HG03095 (cell line): ENCODE data around the gene PABPC1L.
A peak's percentile ranks its signal among the peaks of the same experiment; 100 is the strongest.

Experiments
- ATAC-seq: cut with Tn5 transposase; IDR thresholded peaks from one replicate; pipeline ENCODE4 v1.9.1; 2021; ENCODE audit warnings: moderate library complexity; ENCODE audit not compliant: unreplicated experiment

PABPC1L gene

DNA sequence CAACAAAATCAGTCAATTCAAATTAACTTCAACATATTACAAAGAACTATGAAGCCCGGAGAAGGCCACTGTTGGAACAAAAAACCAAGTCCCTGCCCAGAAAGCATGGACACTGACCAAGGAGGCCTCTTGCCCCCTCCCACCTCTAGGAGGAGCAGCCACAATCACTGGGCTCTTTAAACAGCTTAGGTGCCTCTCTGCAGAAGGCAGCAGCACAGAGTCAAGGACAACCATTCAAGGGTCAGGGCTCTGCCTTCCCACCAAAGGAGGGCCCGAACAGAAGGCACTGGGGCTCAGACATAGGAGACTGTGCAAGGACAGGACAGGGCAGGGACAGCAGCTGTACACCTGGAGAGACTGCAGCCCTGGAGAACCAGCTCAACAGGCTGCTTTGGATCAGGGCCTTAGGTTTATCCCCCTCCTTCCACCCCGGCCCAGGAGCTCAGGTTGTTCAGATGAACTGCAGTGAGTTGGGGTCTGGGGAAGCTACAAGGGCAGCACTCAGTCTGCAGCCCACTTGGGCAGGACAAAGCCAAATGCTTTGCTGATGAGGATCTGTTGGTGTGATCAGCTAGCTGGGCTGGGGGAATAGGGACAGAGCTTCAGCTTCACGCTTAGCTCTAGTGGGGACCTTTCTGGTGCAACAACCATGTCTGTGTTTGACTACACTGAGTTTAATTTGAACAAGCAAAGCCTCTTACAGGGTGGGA is 32.6 kb downstream of the PABPC1L start:
- ATAC-seq = no peak

GRCh38 chr20:44943828-44944227 is 34.0 kb downstream of the PABPC1L start:
- ATAC-seq = no peak

GRCh38 chr20:44945261-44945660 is 35.4 kb downstream of the PABPC1L start:
- ATAC-seq = no peak

GRCh38 chr20:44946271-44946852 is 36.5 kb downstream of the PABPC1L start:
- ATAC-seq = no peak

- ATAC-seq = no peak
Measured at GRCh38 chr20:44948107-44948506, 38.2 kb downstream of the PABPC1L start.

DNA sequence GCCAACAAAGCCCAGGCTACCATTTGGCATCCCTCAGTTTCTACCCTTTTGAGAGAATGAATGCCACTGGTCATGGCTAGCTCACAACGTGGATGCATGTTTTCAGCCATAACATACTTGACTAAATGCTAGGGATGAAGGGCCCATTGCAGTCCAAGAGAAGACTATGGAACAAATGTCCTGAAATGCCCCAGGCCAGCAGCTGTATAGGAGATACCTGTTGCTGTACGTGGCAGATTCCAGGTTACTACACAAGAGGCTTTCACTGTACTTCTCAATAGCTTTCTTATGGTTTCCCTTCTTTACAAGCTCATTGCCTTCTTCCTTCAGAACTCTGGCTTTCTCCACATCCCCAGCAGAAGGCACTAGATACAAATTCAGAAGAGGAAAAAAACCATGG is 38.7 kb downstream of the PABPC1L start:
- no peak for ATAC-seq

DNA sequence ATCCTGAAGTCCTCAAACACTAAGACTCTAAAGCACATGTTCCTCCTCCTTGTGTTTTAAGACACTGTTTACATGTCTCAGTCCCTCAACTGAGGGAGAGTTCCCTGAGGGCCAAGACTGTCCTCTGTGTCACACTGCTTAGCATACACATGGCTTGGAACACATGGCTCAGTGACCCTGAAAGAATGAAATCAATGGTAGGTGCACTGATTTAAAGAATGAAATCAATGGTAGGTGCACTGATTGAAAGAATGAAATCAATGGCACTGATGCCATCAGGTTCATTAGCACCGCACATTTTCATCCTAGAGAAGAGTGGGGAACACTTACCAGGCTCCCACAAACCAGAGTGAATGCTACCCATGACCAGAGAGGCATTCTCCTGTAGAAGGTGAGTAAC is 40.5 kb downstream of the PABPC1L start:
- ATAC-seq = no peak

DNA sequence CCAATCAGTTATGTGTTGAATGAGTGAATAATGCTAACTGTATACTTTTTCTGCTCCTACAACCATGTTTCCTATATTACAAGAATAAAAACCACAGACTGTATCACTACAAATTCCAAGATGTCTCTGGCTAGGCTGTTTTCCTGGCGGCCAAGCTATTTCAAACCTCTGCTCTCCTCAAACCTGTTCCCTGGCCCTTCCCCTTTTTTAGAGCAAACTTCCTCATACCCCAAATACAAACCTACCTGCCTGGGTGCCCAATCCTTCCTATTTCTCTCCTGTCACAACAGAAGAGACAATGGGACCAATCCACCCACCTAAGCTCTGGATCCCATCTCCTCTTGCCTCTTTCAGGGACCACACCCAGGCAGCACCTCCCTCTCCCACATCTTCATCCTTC is 42.9 kb downstream of the PABPC1L start:
- no peak for ATAC-seq

DNA sequence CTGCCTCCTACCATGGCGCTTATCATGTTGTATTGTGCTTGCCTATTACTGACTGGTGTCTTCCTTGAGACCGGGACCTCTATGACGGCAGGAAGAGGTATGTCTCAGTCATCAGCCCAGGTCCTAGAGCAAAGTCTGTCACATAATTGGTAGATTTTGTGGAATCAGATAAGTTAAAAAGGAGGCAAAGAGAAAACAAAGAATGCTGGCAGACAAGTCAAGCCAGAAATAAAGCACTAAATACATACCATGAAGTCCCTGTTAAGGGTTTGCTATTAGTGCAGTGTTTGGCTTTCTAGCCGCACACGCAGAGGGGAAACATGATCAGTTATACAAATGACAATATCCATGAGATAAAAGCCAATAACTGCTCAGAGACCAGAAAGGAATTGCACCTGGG is 44.4 kb downstream of the PABPC1L start:
- ATAC-seq = no peak

- ATAC-seq = no peak
Measured at GRCh38 chr20:44955270-44955669, 45.4 kb downstream of the PABPC1L start.

DNA sequence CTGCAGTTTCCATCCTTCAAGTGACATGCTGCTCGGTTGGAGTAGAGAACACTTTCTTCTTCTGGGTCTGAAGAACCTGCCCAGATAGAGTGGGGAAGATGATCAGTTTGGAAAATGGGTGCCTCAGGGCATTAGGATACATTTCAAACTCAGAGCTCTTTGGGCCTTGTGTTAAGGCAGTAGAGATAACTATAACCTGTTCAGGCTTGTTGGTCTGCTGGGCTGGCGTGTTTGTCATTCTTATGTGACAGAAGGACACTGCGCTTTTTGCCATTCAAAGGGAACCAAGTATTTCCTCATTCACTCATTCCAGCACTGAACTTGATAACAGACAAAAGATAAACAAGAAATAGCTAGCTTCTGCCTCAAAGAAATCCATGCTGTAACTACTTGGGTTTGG is 46.5 kb downstream of the PABPC1L start:
- ATAC-seq = no peak

- ATAC-seq = no peak
Measured at GRCh38 chr20:44958276-44958675, 48.4 kb downstream of the PABPC1L start.

DNA sequence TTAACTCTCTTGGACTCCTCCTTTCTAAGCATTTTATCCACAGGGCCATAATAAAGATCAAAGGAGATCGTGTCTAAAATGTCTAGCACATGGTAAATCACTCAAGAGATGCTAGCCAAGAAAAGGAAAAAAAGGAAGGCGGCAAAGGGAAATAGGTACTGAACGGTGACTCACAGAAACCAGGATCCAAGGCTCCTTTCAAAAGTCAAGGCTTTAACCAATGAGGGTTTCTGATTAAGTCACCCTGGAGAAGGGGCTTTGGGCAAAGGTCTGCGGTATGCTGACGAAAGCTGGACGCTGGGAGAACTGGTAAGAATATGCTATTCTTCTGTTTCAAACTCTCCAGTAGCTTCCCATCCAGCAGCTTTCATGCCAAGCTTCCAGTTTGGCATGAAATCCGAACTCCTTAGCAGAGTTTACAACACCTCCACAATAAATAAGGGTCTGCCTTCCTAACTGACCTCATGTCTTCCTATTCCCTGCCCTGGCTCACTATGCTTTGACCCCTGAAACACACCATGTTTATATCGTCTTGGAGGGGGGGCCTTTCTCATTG is 49.3 kb downstream of the PABPC1L start:
- ATAC-seq = no peak

GRCh38 chr20:44959638-44960102 is 49.8 kb downstream of the PABPC1L start:
- ATAC-seq = peak; percentile 24

DNA sequence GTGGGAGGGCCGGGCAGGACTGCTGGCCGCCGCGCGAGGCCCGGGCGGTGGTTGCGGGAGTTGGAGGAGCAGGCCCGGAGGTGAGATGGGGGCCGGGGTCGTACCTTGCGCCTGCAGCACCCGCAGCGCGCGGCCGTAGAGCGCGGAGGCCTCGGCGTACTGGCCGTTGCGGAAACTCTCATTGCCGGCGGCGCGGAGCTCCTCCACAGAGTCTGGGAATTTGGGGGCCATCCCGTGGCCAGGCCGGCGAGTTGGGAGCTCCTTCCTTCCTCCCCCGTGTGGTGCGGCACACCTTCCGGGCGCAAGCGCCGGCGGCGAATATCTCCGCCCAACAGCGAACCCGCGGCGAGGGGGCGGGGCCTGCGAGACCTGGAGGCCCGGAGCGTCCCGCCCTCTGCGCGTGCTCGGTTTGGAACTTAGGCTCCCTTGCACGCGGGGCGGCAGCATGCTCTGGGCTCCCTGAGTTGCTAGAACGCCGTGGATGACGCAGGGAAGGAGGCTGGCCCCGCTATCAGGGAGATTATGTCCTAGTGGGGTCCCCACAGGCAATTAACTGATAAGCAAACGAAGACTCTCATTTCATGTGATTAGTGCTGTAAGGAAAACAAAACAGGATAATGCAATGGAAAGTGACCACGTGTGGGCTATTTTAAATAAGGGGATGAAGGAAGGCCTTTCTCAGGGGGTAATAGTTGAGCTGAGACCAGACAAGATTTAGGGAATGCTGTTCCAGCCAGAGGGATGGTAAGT is 50.4 kb downstream of the PABPC1L start, which contains the start of gene TOMM34:
Gene TOMM34 (minus strand): TSS at position 295 of the 750 bp plus-strand sequence. CDS start 64 bp downstream, at position 231.
- ATAC-seq = peak; percentile 72

DNA sequence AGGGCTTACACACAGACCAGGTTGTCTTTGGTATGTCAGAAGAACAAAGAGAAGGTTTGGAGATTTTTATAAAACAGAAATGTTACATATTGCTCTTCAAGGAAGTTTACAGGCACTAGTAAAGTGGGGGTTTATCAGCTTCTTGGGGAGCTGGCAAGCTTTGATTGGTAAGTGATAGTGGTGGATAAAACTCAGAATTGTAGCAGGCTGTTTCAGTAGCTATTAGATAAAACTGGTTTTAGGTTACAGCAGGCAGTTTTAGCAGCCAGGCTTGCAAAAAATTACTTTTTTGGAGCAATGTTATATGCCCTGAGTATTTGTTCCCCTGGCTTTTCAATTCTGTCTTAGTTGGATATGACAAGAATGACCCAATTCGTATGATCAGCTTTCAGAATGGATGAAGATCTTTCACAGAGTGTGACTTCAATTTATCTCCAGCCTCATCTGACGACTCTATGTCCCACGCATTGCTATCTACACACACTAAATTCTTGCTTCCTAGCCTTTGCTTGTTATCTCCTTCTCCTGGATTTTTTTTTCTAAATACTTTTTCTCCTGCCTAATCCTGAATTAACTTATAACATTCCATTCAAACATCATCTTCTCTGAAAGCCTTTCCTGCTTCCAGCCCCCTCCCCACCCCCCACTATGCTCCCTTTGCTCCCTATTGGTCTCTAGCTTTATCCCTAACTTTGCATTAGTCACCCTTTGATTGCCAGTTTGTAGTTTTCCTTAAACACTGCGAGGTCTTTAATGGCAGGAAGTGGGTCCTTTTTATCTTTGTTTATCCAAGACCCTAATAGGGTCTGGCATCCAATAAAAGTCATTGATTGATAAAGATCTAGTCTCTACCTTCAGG is 51.4 kb downstream of the PABPC1L start:
- ATAC-seq = no peak

- ATAC-seq = no peak
Measured at GRCh38 chr20:44961870-44962267, 52.0 kb downstream of the PABPC1L start.

GRCh38 chr20:44962483-44962882 is 52.6 kb downstream of the PABPC1L start:
- ATAC-seq = no peak

- no peak for ATAC-seq
Measured at GRCh38 chr20:44963325-44964215, 53.7 kb downstream of the PABPC1L start.

- no peak for ATAC-seq
Measured at GRCh38 chr20:44965651-44966029, 55.8 kb downstream of the PABPC1L start.
